Erythroblast (primary cell): ENCODE measurements around the gene BCLAF3.
A peak's percentile ranks its signal among the peaks of the same experiment; 100 is the strongest.

ENCODE experiments used
- DNase-seq, 2 experiments: peaks; one replicate each; lab custom pipeline; 2025; lab: John Stamatoyannopoulos, UW
- GATA1 ChIP-seq: IDR thresholded peaks from 2 replicates; pipeline ENCODE4 v1.6.1; 2011; ENCODE audit warnings: low read depth, mild to moderate bottlenecking, control low read depth, low read length, moderate library complexity
- POLR2A ChIP-seq: IDR thresholded peaks from 2 replicates; pipeline ENCODE4 v1.6.1; 2011; ENCODE audit warnings: mild to moderate bottlenecking, low read length

BCLAF3 gene

DNA sequence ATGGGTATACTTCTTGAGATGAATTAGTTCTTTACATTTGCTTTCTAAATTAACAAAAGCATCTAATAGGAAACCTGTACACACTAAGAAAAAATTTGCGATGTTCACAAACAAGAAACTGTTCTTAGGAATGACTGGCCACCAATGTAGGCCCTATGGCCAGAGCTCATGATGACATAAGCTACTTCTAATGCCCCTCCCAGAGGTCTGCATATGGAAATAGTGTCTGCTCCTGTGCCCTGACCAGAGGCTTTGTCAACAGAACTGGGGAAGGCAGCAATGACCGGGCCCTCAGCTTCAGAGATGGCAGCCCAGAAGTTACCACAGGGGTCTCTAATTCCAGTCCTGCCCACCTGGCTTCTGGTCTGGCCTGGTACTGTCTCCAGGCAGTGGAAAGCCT, 15.0 kb upstream of the BCLAF3 start:
- TF ChIP-seq POLR2A = no peak
- no peak for TF ChIP-seq GATA1
- DNase-seq = no peak

DNA sequence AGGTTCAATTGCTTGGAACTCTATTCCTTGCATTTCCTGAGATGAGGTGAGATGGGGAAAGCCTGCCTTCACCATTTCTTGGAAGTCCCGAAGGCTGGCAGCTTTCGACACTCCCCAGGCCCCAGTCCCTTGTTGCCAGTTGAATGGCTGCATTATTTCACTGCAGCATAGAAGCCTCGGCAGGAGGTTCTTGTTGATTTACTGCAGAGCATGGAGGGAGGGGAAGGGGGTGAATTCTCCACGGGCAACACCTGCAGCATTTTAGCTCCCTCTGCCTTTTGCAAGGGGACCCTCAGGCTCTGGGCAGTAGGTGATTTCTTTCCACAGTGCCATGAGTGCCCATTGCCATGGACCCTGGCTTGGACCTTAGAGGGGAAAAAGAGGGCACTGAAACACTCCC, 10.7 kb upstream of the BCLAF3 start:
- no peak for DNase-seq
- TF ChIP-seq GATA1 = no peak

DNA sequence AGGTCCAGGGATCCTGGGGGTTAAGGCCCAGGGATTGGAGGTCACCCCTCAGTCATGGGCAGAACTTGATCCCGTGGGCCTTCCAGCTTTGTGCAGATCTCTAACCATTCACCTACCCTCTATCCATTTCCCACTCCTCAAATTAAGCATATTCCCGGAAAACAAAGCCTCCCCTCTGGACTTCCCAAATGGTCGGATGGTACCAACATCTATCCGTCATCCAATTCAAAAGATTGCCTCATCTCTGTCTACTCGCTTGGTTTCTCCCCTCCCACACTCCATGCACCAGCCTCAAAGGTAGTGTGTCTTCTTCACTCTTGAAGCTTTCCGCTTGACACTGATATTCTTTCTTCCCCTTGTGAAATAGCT, 473 bp upstream of the BCLAF3 start:
- DNase-seq = peak in 1 of 2 experiments; percentile 9

DNA sequence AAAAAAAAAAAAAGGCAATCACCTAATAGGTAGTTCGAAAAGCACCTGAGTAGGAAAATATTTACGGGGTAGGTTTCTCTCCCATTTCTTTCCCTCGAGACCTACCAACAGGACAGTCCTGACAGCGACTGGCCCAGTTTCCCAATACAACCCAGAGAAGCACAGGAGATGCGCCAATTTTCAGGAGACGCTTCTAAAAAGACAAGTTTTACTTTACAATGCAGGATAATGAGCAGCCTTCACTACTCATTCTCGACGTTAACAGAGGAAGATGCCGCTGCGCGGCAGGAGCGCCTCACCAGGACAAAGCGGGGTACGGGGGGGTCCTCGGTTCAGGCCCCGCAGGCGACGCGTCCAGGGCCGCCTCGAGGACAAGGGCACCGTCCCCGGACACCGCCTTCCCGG, 708 bp downstream of the BCLAF3 start:
- DNase-seq = no peak
- TF ChIP-seq GATA1 (no peak), POLR2A (no peak)

More for the DNA sequence above, 473 bp upstream of the BCLAF3 start:
- no peak for TF ChIP-seq GATA1
- no peak for TF ChIP-seq POLR2A

DNA sequence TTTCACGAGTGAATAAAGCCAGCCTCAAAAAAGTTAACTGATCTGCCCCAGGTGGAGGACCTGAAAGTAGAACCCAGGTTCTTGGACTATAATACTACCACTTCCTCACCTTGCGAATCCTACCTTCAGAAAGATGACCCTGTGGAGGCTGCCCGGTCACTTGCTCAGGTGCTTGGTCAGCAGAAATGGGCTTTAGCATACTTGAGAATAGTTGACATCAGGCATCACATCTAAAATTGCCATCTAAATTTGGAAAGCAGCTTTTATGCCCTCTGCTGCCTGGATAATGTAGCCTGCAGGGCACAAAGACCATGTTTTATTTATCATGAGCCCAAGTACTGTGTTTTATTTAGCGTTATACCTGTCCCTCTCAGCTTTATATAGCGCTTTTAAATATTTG, 3.0 kb downstream of the BCLAF3 start:
- no peak for DNase-seq
- TF ChIP-seq GATA1 (no peak), POLR2A (no peak)

DNA sequence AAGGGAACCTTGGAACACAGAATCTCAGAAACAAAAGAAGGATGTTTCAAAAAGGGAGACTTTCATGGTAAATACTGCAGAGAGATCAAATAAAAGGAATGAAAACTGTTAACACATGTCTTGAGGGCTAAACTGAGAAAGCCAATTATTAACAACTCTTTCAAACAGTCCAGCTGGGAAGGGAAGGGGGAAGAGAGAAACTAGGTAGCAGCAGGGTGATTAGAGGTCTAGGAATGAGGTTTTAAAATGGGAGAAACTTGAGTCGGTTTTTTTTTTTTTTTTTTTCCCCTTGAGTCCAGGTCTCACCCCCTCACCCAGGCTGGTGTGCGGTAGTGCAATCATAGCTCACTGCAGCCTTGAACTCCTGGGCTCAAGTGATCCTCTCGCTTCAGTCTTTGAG, 4.3 kb downstream of the BCLAF3 start:
- DNase-seq = no peak

DNA sequence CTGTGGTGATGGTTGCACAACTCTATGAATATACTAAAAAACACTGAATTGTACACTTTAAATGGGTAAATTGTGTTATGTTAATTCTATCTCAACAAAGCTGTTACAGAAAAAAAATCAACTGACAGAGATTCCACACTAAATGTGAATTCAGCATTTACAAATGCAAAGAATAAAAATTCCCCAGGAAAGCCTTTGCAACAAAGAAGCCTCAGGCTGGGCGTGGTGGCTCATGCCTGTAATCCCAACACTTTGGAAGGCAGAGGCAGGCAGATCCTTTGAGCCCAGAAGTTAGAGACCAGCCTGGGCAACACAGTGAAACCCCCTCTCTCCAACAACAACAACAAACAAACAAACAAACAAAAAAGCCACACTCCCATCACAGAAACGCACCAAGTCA, 8.9 kb downstream of the BCLAF3 start:
- TF ChIP-seq GATA1 = no peak
- no peak for TF ChIP-seq POLR2A
- no peak for DNase-seq

More for the DNA sequence above, 4.3 kb downstream of the BCLAF3 start:
- TF ChIP-seq GATA1 = no peak

DNA sequence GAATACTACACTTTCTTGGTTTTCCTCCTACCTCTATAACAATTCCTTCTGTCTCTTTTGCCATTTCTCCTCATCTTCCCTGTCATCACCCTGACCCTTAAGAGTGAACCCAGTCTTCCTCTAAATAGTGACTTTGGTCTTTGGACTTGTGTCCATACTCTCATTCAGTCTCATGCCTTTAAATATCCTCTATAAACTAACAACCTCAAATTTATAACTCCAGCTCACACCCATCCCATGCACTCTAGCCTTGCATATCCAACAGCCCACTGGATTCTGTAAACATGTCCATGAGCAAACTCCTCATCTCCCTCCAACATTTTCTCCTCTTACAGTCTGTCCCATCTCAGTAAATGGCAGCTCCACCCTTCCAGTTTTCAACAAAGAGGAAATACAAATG, 15.0 kb downstream of the BCLAF3 start:
- TF ChIP-seq GATA1 = no peak
- TF ChIP-seq POLR2A = no peak
- DNase-seq = no peak

DNA sequence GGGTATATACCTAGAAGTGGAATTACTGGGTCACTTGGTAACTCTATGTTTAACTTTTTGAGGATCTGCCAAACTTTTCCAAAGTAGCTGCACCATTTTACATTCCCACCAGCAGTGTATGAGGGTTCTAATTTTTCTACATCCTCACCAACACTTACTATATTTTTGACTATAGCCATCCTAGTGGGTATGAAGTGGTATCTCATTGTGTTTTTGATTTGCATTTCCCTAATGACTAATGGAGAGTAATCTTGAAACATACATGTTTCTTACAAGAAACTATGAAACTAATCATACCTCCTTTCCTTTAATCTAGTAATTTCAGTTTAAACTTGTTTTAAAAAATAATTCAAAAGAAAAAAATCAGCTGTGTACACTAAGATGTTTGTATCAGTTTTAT, 17.9 kb downstream of the BCLAF3 start:
- no peak for DNase-seq
- TF ChIP-seq GATA1 (no peak), POLR2A (no peak)

DNA sequence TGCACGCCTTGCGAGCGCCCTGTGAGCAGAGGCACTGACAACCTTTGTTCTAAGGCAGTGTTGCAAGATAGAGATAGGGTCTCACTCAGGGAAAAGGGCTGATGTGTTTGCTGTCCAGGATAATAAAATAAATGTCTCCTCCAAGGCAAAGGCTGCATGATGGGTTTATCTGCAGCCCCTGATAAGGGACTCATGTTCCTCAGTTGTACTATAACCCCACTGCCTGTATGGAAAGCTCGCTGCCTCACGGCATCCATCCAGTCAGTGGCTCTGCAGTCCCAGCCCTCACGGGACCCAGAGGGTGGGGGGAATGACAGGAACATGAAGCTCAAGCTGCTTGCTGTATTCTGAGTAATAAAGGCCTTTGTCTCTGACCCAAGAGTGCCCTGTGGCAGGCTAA, 22.6 kb downstream of the BCLAF3 start:
- DNase-seq = peak in 1 of 2 experiments; percentile 2
- TF ChIP-seq POLR2A (no peak), GATA1 (no peak)

DNA sequence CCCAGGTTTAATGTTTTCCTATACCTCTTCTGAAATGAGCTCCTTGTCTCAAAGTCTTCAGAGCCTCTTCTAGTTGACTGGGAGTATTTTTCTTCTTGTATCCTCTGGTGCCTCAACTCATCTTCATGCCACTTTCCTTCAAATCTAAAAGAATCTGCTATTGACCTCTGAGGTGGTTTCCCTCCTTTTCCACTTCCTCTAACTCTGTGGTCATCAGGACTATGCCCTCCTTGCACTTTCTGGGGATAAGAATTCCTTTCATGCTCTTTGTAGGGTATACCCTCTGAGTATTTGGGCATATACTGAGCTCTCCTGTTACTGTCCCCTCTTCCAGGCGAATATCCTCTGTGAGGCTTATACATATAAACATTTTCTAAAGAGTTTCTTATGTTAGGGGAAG, 24.8 kb downstream of the BCLAF3 start:
- TF ChIP-seq POLR2A (no peak), GATA1 (no peak)
- DNase-seq = no peak

DNA sequence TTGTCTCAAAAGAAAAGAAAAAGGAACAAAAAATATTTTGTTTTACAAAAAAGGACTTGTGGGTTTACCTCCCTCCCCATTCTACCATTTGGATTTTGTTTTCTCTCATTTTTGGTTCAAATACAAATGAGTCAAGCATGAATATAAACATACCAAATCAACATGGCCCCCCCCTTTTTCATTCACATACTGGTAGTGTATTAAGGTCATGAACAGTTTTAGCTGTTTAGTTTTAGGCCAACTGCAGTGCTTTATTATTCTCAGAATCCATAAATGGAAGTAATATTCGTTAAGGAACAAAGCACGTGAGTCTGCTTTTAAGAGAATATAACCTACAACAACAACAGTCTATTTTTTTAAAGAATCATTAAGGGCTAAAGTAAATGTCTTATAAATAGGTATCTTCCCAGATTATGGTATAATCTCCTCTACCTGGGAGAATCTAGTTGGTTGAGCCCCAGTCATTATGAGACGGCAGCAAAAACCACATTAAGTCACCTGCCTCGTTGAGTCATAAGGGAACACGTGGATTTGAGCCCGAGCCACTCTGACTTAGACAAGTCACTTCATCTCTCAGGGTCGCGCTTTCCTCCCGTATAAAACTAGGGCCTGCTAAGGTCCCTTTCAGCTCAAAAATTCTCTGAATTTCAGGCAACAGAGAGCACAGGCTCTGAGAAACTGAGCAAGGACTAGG, 26.7 kb downstream of the BCLAF3 start:
- TF ChIP-seq POLR2A = no peak
- no peak for TF ChIP-seq GATA1
- no peak for DNase-seq

DNA sequence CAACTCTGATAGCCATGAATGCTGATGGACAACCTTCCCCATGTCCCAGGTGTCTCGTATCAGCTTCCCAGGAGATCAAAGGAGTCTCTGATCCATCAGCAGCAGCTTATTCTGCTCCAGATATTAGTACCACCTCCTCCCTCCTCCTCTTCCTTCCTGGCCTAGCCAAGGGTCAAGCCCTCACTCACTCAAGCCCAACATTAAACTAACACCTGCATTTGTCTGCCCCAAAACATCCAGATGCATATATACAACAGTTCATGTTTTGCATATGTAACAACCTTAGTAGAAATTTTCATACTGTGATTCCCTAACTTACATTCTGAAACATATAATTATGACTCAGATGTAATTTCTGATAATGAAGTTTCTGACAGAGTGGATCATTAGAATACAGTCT, 29.9 kb downstream of the BCLAF3 start:
- no peak for DNase-seq
- TF ChIP-seq POLR2A (no peak), GATA1 (no peak)

DNA sequence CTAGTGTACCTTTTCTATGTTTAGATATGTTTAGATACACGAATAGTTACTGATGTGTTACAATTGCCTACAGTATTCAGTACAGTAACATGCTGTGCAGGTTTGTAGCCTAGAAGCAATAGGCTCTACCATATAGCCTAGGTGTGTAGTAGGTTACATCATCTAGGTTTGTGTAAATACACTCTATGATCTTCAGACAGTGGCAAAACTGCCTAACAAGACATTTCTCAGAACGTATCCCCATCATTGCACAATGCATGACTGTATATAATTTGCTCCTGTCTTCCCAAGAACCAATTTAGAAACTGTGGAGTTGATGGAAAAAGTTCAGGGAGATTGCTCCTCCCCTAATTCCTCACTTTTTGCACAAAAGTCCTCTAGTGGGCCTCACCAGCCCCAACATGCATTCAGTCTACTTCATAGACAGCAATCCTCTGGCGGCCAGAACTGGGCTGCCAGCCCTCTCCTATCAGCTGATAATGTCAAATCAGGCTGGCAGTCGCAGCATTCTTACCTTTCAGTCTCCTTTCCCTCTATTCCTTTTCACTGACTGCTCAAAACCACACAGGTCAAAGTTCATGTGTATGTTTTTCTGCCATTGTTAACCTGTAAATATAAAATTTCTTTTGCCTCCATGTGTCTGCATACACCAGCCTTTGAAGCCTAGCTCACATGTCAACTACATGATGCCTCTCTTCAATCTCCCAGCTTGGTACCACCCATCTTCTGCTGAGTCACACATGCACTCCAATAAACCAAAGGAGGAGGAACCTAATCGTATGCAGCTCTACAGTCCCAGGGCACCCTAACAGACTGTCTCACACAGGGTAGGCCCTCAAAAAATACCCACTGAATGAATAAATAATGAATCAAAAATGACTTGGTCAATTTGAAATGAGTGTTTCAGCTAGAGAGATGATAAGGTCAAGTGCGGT, 32.0 kb downstream of the BCLAF3 start:
- TF ChIP-seq POLR2A (no peak), GATA1 (no peak)
- DNase-seq = peak in 1 of 2 experiments; percentile 0
